B cell (primary cell): ENCODE results near the gene SDC1. TPM values are rescaled to one million over a fixed set of nuclear protein-coding genes. Genes with fewer than 3 reads are reported as not detected.

Experiments used
- ATAC-seq: fragments of 200-7000 bp; cut with Tn5 transposase; one replicate; pipeline ENCODE4 v1.10.0; 2021; ENCODE audit warnings: low read depth, mild to moderate bottlenecking, moderate number of reproducible peaks, moderate library complexity
- CTCF ChIA-PET: fragments of 350-600 bp; sonication (Branson Sonifier 250); formaldehyde crosslinking; loops from one replicate; lab custom pipeline; 2021; ENCODE audit warnings: antibody characterized with exemption, inconsistent platforms; lab: Charles Lee
- POLR2A ChIA-PET: fragments of 350-600 bp; sonication (Branson Sonifier 250); formaldehyde crosslinking; loops from one replicate; lab custom pipeline; 2021; ENCODE audit warnings: antibody characterized with exemption; lab: Charles Lee
- DNase-seq: peaks from one replicate; pipeline ENCODE4 v3.0.0; 2013
- H2AFZ ChIP-seq: 2 replicates; pipeline ENCODE4 v1.6.1; 2012; ENCODE audit warnings: mild to moderate bottlenecking, low read depth, low read length; ENCODE audit not compliant: insufficient read depth, poor library complexity, severe bottlenecking
- H3K27ac ChIP-seq, 2 donors: 1 replicate in 1 of 2; 2 replicates in 1 of 2; pipeline ENCODE4 v1.5.1; 2012 to 2013; ENCODE audit warnings: low read length in 2 of 2, mild to moderate bottlenecking in 2 of 2, moderate library complexity in 1 of 2
- H3K27me3 ChIP-seq, 4 experiments: fragments of 200-600 bp in 1 of 4; sonication (generic) in 1 of 4; replicated peaks in 1 of 4; 1 replicate in 2 of 4; 2 replicates in 2 of 4; pipeline versions ENCODE4 v1.6.1 to v1.7.0; 2013 to 2016; ENCODE audit warnings: low read length in 3 of 4, mild to moderate bottlenecking in 2 of 4, mixed read lengths in 1 of 4, moderate library complexity in 1 of 4; ENCODE audit not compliant: insufficient read depth in 4 of 4, control insufficient read depth in 3 of 4; ENCODE audit errors: control extremely low read depth in 1 of 4
- H3K36me3 ChIP-seq, 2 experiments: replicated peaks in 1 of 2; 1 replicate in 1 of 2; 2 replicates in 1 of 2; pipeline versions ENCODE4 v1.6.1 to v1.7.1; 2013; ENCODE audit warnings: low read length in 1 of 2; ENCODE audit not compliant: insufficient read depth in 2 of 2, control insufficient read depth in 1 of 2; ENCODE audit errors: control extremely low read depth in 1 of 2, extremely low read depth in 1 of 2
- H3K4me1 ChIP-seq, 2 donors: fragments of 200-600 bp in 1 of 2; sonication (generic) in 1 of 2; 1 replicate in 1 of 2; 2 replicates in 1 of 2; pipeline versions ENCODE4 v1.5.1 to v1.6.1; 2013 to 2017; ENCODE audit warnings: low read length in 2 of 2; ENCODE audit not compliant: control insufficient read depth in 2 of 2, insufficient read depth in 2 of 2
- H3K4me2 ChIP-seq: replicated peaks from 2 replicates; pipeline ENCODE3; 2012; ENCODE audit warnings: mild to moderate bottlenecking, low read depth, low read length; ENCODE audit not compliant: poor library complexity, severe bottlenecking
- H3K4me3 ChIP-seq, 5 experiments: fragments of 200-600 bp in 1 of 5; sonication (generic) in 1 of 5; 1 replicate in 3 of 5; 2 replicates in 2 of 5; pipeline versions ENCODE4 v1.5.1 to v1.7.0; 2011 to 2016; ENCODE audit warnings: low read length in 4 of 5, mild to moderate bottlenecking in 4 of 5, low read depth in 2 of 5, control low read depth in 1 of 5, moderate library complexity in 1 of 5; ENCODE audit not compliant: insufficient read depth in 1 of 5; ENCODE audit errors: control extremely low read depth in 1 of 5, extremely low read depth in 1 of 5
- H3K79me2 ChIP-seq: fragments of 200-600 bp; sonication (generic); one replicate; pipeline ENCODE4 v1.6.0; 2016; ENCODE audit warnings: low read length; ENCODE audit not compliant: control insufficient read depth, insufficient read depth
- H3K9ac ChIP-seq: fragments of 200-600 bp; sonication (generic); 2 replicates; pipeline ENCODE4 v1.6.1; 2017; ENCODE audit warnings: mild to moderate bottlenecking, low read length, moderate library complexity
- H3K9me3 ChIP-seq, 3 donors: one replicate each; pipeline versions ENCODE4 v1.6.1 to v1.7.1; 2013; ENCODE audit warnings: low read length in 2 of 3; ENCODE audit not compliant: control insufficient read depth in 2 of 3, insufficient read depth in 1 of 3; ENCODE audit errors: control extremely low read depth in 1 of 3
- H4K20me1 ChIP-seq: 2 replicates; pipeline ENCODE4 v1.6.0; 2012; ENCODE audit warnings: mild to moderate bottlenecking, low read length; ENCODE audit not compliant: insufficient read depth, control insufficient read depth, poor library complexity, severe bottlenecking
- H3K27ac Mint-ChIP-seq: one replicate; pipeline ENCODE4 v1.8.0; 2021; ENCODE audit warnings: mixed read lengths
- H3K27me3 Mint-ChIP-seq: one replicate; pipeline ENCODE4 v1.8.0; 2021; ENCODE audit warnings: mixed read lengths
- H3K4me1 Mint-ChIP-seq: one replicate; pipeline ENCODE4 v1.8.0; 2021; ENCODE audit warnings: mixed read lengths
- H3K4me3 Mint-ChIP-seq: one replicate; pipeline ENCODE4 v1.8.0; 2021; ENCODE audit warnings: mixed read lengths
- H3K9me3 Mint-ChIP-seq: one replicate; pipeline ENCODE4 v1.8.0; 2022; ENCODE audit warnings: mixed read lengths; ENCODE audit not compliant: insufficient read depth
- EZH2 ChIP-seq: IDR thresholded peaks from 2 replicates; pipeline ENCODE4 v1.6.1; 2012; ENCODE audit warnings: borderline replicate concordance, low read depth, mild to moderate bottlenecking, moderate library complexity, low read length; ENCODE audit not compliant: insufficient read depth, poor library complexity, severe bottlenecking
- WGBS: methylation state at CpG from one replicate; pipeline ENCODE4 v1.1.5; 2013; ENCODE audit warnings: missing lambda C conversion rate; ENCODE audit not compliant: insufficient coverage; 5-methylcytosine and 5-hydroxymethylcytosine counted together
- intact Hi-C: fragments of 100-400 bp; cut with micrococcal nuclease; formaldehyde crosslinking; loops from one replicate; pipeline ENCODE4 v1.10.0; 2022
- polyA plus RNA-seq: library from polyadenylated mRNA; depleted of rRNA; stranded (reverse); fragments of >200 nt; gene quantifications from 2 replicates; pipeline ENCODE4 v1.2.3, GENCODE V29; 2012
- total RNA-seq, 2 donors: library from RNA; stranded (reverse); fragments of 120-200 nt in 1 of 2; gene quantifications; 1 replicate in 1 of 2; 2 replicates in 1 of 2; pipeline versions ENCODE4 v1.2.3 to v1.2.4, GENCODE V29; 2013 to 2022
- TF ChIP-seq, protein P1 (sequence below): fragments of 200-600 bp; IDR thresholded peaks from one replicate; pipeline ENCODE4 v1.8.0; 2022; ENCODE audit warnings: antibody characterized with exemption, mild to moderate bottlenecking

Gene SDC1
- total and polyA plus RNA-seq, 2 donors (not counting 1 experiment from before 2014, with no cell fraction given) = 0.22 TPM; not detected in 1

DNA sequence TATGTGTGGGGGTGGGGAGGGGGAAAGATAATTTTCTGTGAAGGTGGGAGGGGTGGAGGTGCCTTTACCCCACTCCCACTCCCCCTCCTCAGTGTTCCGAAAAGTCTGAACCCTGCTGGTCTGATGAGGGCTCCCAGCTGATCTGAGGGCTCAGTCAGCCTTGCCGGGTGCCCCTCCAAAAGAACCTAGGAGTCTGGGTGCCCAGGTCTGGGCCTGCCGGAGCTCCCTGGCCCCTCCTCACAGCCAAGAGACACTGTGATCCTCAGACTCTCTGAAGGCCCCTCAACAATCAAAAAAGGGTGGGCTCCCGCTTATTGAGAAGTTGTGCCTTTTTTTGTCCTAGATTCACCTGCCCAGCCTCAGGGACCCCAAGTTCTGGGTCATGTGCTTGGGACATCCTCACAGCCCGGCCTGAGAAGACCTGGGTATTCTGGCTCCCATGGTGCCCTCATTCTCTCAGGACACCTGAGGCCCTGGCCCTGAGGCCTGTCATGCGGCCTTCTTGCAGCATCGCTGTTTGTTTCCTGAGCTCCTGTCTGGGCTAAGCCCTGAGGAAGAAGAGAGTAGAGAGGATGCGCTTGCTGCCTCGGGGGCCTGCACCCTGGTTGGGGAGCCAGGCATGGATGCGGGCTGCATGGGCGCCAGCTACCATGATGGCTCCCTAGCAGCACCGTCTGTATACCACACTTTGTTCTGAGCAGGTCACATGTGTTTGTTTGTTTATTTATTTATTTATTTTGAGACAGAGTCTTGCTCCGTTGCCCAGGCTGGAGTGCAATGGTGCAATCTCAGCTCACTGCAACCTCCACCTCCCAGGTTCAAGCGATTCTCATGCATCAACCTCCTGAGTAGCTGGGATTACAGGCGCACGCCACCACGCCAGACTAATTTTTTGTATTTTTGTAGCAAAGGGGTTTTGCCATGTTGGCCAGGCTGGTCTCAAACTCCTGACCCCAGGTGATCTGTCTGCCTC lies 44.0 kb downstream of the SDC1 start:
- no peaks in the 10 kb centered on the region for H3K36me3 ChIP-seq
- no peaks in the 10 kb centered on the region for H3K4me1 ChIP-seq
- no peak overlapping the region for H3K4me3 ChIP-seq
- no peaks in the 10 kb centered on the region for H3K27me3 ChIP-seq
- Mint-ChIP-seq H3K27ac (no peak overlapping the region), H3K4me3 (no peak overlapping the region), H3K9me3 (no peaks in the 10 kb centered on the region), H3K27me3 (peaks cover 4% of the 10 kb centered on the region), H3K4me1 (no peaks in the 10 kb centered on the region)
- ATAC-seq (no peak), DNase-seq (no peak)
- no peaks in the 10 kb centered on the region for H3K9me3 ChIP-seq
- 95% methylated on average over 16 of the region's 17 CpGs for WGBS
- H3K79me2 ChIP-seq = no peaks in the 10 kb centered on the region
- intact Hi-C loops = no loop called here
- no peaks in the 10 kb centered on the region for H4K20me1 ChIP-seq
- H3K27ac ChIP-seq = no peak overlapping the region
- H3K4me2 ChIP-seq = no peak overlapping the region
- CTCF ChIA-PET = no interaction called here
- no peak overlapping the region for H3K9ac ChIP-seq
- TF ChIP-seq, protein P1, sequence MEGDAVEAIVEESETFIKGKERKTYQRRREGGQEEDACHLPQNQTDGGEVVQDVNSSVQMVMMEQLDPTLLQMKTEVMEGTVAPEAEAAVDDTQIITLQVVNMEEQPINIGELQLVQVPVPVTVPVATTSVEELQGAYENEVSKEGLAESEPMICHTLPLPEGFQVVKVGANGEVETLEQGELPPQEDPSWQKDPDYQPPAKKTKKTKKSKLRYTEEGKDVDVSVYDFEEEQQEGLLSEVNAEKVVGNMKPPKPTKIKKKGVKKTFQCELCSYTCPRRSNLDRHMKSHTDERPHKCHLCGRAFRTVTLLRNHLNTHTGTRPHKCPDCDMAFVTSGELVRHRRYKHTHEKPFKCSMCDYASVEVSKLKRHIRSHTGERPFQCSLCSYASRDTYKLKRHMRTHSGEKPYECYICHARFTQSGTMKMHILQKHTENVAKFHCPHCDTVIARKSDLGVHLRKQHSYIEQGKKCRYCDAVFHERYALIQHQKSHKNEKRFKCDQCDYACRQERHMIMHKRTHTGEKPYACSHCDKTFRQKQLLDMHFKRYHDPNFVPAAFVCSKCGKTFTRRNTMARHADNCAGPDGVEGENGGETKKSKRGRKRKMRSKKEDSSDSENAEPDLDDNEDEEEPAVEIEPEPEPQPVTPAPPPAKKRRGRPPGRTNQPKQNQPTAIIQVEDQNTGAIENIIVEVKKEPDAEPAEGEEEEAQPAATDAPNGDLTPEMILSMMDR = no peak
- TF ChIP-seq EZH2 = no peak
- POLR2A ChIA-PET = no interaction called here
- H2AFZ ChIP-seq = no peak overlapping the region
